WTC11 (cell line): ENCODE measurements around the gene CCP110. TPM values are rescaled to one million over a fixed set of nuclear protein-coding genes. Genes with fewer than 3 reads are reported as not detected.

ENCODE experiments used
- ATAC-seq: fragments of 200-7000 bp; cut with Tn5 transposase; 2 replicates; pipeline ENCODE4 v1.10.0; 2021; ENCODE audit warnings: mild to moderate bottlenecking, moderate library complexity
- CTCF ChIA-PET: fragments of 300-600 bp; sonication (Branson Sonifier 250); formaldehyde crosslinking; loops from one replicate; lab custom pipeline; 2021; ENCODE audit warnings: antibody characterized with exemption; lab: Charles Lee
- POLR2A ChIA-PET: fragments of 350-600 bp; sonication (Branson Sonifier 250); formaldehyde crosslinking; loops from one replicate; lab custom pipeline; 2021; ENCODE audit warnings: antibody characterized with exemption; lab: Charles Lee
- DNase-seq: peaks from one replicate; pipeline ENCODE4 v3.0.0; 2021; ENCODE audit warnings: low spot score
- H3K27ac Mint-ChIP-seq: 2 replicates; pipeline ENCODE4 v1.8.0; 2021; ENCODE audit warnings: mixed read lengths
- H3K27me3 Mint-ChIP-seq: 2 replicates; pipeline ENCODE4 v1.8.0; 2021; ENCODE audit warnings: low read depth, mild to moderate bottlenecking, moderate library complexity, mixed read lengths
- H3K36me3 Mint-ChIP-seq: 2 replicates; pipeline ENCODE4 v1.8.0; 2021; ENCODE audit warnings: mixed read lengths
- H3K4me1 Mint-ChIP-seq: 2 replicates; pipeline ENCODE4 v1.8.0; 2022; ENCODE audit warnings: mixed read lengths
- H3K4me3 Mint-ChIP-seq: 2 replicates; pipeline ENCODE4 v1.8.0; 2021; ENCODE audit warnings: mild to moderate bottlenecking, moderate library complexity, mixed read lengths
- H3K9me3 Mint-ChIP-seq: 2 replicates; pipeline ENCODE4 v1.8.0; 2021; ENCODE audit warnings: mixed read lengths
- ATF3 ChIP-seq: sonication (generic); formaldehyde crosslinking; conservative IDR thresholded peaks from 2 replicates; pipeline ENCODE4 v1.8.1; 2022; ENCODE audit warnings: mild to moderate bottlenecking, missing genetic modification reagents
- ATF6 ChIP-seq: sonication (generic); formaldehyde crosslinking; IDR thresholded peaks from 2 replicates; pipeline ENCODE4 v1.8.1; 2023; ENCODE audit warnings: mild to moderate bottlenecking, missing genetic modification reagents
- CDX4 ChIP-seq: fragments of 250-450 bp; sonication (Bioruptor Pico); IDR thresholded peaks from 2 replicates; pipeline ENCODE4 v1.9.0; 2021; ENCODE audit warnings: moderate library complexity, mild to moderate bottlenecking, inconsistent platforms, borderline replicate concordance
- CREB1 ChIP-seq: sonication (generic); formaldehyde crosslinking; IDR thresholded peaks from 2 replicates; pipeline ENCODE4 v1.8.0; 2023; ENCODE audit warnings: mild to moderate bottlenecking, missing genetic modification reagents
- E2F1 ChIP-seq: sonication (generic); formaldehyde crosslinking; IDR thresholded peaks from 2 replicates; pipeline ENCODE4 v1.8.0; 2022; ENCODE audit warnings: mild to moderate bottlenecking, missing genetic modification reagents
- HMGXB4 ChIP-seq: sonication (generic); formaldehyde crosslinking; IDR thresholded peaks from 2 replicates; pipeline ENCODE4 v1.8.1; 2023; ENCODE audit warnings: mild to moderate bottlenecking, moderate library complexity, missing genetic modification reagents
- IRF1 ChIP-seq: sonication (generic); formaldehyde crosslinking; IDR thresholded peaks from 2 replicates; pipeline ENCODE4 v1.8.0; 2023; ENCODE audit warnings: missing genetic modification reagents
- IRF2 ChIP-seq: sonication (generic); formaldehyde crosslinking; IDR thresholded peaks from 2 replicates; pipeline ENCODE4 v1.8.0; 2022; ENCODE audit warnings: low read depth, missing genetic modification reagents, borderline replicate concordance
- JAZF1 ChIP-seq: fragments of 250-450 bp; sonication (Bioruptor Pico); IDR thresholded peaks from 2 replicates; pipeline ENCODE4 v1.9.0; 2021; ENCODE audit warnings: moderate library complexity, mild to moderate bottlenecking, inconsistent platforms
- JUN ChIP-seq: sonication (generic); formaldehyde crosslinking; IDR thresholded peaks from 2 replicates; pipeline ENCODE4 v1.8.0; 2023; ENCODE audit warnings: mild to moderate bottlenecking, missing genetic modification reagents
- KAT7 ChIP-seq: sonication (generic); formaldehyde crosslinking; IDR thresholded peaks from 2 replicates; pipeline ENCODE4 v1.8.1; 2023; ENCODE audit warnings: missing genetic modification reagents, mild to moderate bottlenecking, borderline replicate concordance
- MLX ChIP-seq: sonication (generic); formaldehyde crosslinking; IDR thresholded peaks from 2 replicates; pipeline ENCODE4 v1.8.1; 2023; ENCODE audit warnings: mild to moderate bottlenecking, missing genetic modification reagents, moderate library complexity
- PREB ChIP-seq: sonication (generic); formaldehyde crosslinking; IDR thresholded peaks from 2 replicates; pipeline ENCODE4 v1.8.1; 2022; ENCODE audit warnings: mild to moderate bottlenecking, missing genetic modification reagents, moderate library complexity, borderline replicate concordance
- SMAD4 ChIP-seq: sonication (generic); formaldehyde crosslinking; IDR thresholded peaks from 2 replicates; pipeline ENCODE4 v1.8.0; 2022; ENCODE audit warnings: mild to moderate bottlenecking, missing genetic modification reagents
- SOX15 ChIP-seq: fragments of 250-450 bp; sonication (Bioruptor Pico); IDR thresholded peaks from 2 replicates; pipeline ENCODE4 v1.9.0; 2021; ENCODE audit warnings: mild to moderate bottlenecking
- TCF7 ChIP-seq: sonication (generic); formaldehyde crosslinking; IDR thresholded peaks from 2 replicates; pipeline ENCODE4 v1.8.0; 2022; ENCODE audit warnings: mild to moderate bottlenecking, low read depth, missing genetic modification reagents, moderate library complexity
- TEAD4 ChIP-seq: sonication (generic); formaldehyde crosslinking; IDR thresholded peaks from 2 replicates; pipeline ENCODE4 v1.8.0; 2022; ENCODE audit warnings: mild to moderate bottlenecking, missing genetic modification reagents
- TP53 ChIP-seq: sonication (generic); formaldehyde crosslinking; IDR thresholded peaks from 2 replicates; pipeline ENCODE4 v1.8.1; 2023; ENCODE audit warnings: mild to moderate bottlenecking, missing genetic modification reagents
- USF2 ChIP-seq: sonication (generic); formaldehyde crosslinking; IDR thresholded peaks from 2 replicates; pipeline ENCODE4 v1.8.1; 2023; ENCODE audit warnings: mild to moderate bottlenecking, missing genetic modification reagents, moderate library complexity
- ZNF281 ChIP-seq: sonication (generic); formaldehyde crosslinking; IDR thresholded peaks from 2 replicates; pipeline ENCODE4 v1.8.0; 2023; ENCODE audit warnings: mild to moderate bottlenecking, missing genetic modification reagents
- ZNF317 ChIP-seq: sonication (generic); formaldehyde crosslinking; IDR thresholded peaks from 2 replicates; pipeline ENCODE4 v1.8.1; 2023; ENCODE audit warnings: low read depth, mild to moderate bottlenecking, moderate library complexity, missing genetic modification reagents, borderline replicate concordance
- ZNF671 ChIP-seq: fragments of 250-450 bp; sonication (Bioruptor Pico); IDR thresholded peaks from 2 replicates; pipeline ENCODE4 v1.8.0; 2021; ENCODE audit warnings: mild to moderate bottlenecking
- total RNA-seq: library from RNA; stranded (reverse); gene quantifications from 3 replicates; pipeline ENCODE4 v1.2.3, GENCODE V29; 2021

CCP110 gene
- total RNA-seq, 1 experiment from 2014 or later = 23.9 TPM

GRCh38 chr16:19503461-19504075 is 20.2 kb upstream of the CCP110 start (continued):
- TF ChIP-seq ZNF281 (CRISPR knock-in tag) = no peak
- no peak for TF ChIP-seq JUN (CRISPR knock-in tag)
- TF ChIP-seq KAT7 (CRISPR knock-in tag) = no peak
- no peak for TF ChIP-seq TEAD4 (CRISPR knock-in tag)
- TF ChIP-seq IRF2 (CRISPR knock-in tag) = no peak
- TF ChIP-seq MLX (CRISPR knock-in tag) = no peak
- no peak for TF ChIP-seq PREB (CRISPR knock-in tag)
- TF ChIP-seq ATF6 (CRISPR knock-in tag) = no peak
- no peak for TF ChIP-seq HMGXB4 (CRISPR knock-in tag)
- TF ChIP-seq JAZF1 (CRISPR knock-in tag) = no peak
- TF ChIP-seq E2F1 (CRISPR knock-in tag) = no peak

- ChIA-PET POLR2A (no interaction called here), CTCF (interaction anchor here (1.2 kb wide), 2 partner anchors 117 to 326 kb away, joined by 3 read pairs; no protein-coding TSS in a partner anchor)
- Mint-ChIP-seq H3K36me3 (peaks cover 59% of the 10 kb centered on the region), H3K4me3 (no peak overlapping the region), H3K27me3 (no peaks in the 10 kb centered on the region), H3K9me3 (no peaks in the 10 kb centered on the region), H3K4me1 (no peaks in the 10 kb centered on the region), H3K27ac (peak overlapping the region; percentile 12; the same call in 1 of the 2 replicates)
- DNase-seq (no peak), ATAC-seq (no peak)
- TF ChIP-seq SOX15 (CRISPR knock-in tag) (no peak), TCF7 (CRISPR knock-in tag) (no peak), CDX4 (CRISPR knock-in tag) (no peak), SMAD4 (CRISPR knock-in tag) (no peak), ZNF317 (no peak), ATF3 (CRISPR knock-in tag) (no peak), IRF1 (CRISPR knock-in tag) (no peak), TEAD4 (CRISPR knock-in tag) (no peak), TP53 (CRISPR knock-in tag) (no peak), USF2 (CRISPR knock-in tag) (no peak), ZNF671 (CRISPR knock-in tag) (no peak), IRF2 (CRISPR knock-in tag) (no peak), JUN (CRISPR knock-in tag) (no peak), CREB1 (no peak)
Observed at GRCh38 chr16:19505600-19506303, 18.0 kb upstream of the CCP110 start.
